ENCODE measurements around the gene SNRPN.
"Not testable (repeated sequence)": the region's sequence is repeated elsewhere in the genome, so short reads cannot be mapped to it uniquely, and the experiment has no call there.

SNRPN gene

DNA sequence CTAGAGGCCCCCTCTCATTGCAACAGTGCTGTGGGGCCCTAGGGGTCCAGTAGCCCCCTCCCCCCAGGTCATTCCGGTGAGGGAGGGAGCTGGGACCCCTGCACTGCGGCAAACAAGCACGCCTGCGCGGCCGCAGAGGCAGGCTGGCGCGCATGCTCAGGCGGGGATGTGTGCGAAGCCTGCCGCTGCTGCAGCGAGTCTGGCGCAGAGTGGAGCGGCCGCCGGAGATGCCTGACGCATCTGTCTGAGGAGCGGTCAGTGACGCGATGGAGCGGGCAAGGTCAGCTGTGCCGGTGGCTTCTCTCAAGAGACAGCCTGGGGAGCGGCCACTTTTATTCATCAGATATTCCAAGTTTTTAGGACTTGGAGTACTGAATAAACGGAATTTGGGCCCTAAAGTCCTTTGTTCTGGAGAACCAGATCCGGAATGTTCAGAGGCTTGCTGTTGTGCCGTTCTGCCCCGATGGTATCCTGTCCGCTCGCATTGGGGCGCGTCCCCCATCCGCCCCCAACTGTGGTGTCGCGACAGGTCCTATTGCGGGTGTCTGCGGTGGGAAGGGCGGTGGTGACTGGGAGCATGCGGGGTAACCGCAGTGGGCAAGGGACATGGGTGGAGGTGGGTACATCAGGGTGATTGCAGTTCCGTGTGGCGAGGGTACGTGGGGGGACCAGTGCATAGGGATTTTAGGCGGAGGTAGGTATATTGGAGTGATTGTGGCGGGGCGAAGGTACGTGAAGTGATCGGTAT, at the start of gene SNRPN, which contains the start of gene SNURF:
Gene SNRPN (plus strand): TSS at position 205 of the 748 bp plus-strand sequence. CDS start 19,467 bp downstream, outside the sequence.
Gene SNURF (plus strand): TSS at position 205 of the 748 bp plus-strand sequence. CDS start 62 bp downstream, at position 267.
- H3K4me3 ChIP-seq (ENCODE audit: low read depth, low read length): peak within 1 kb of the TSS; percentile 85
- no peak for DNase-seq (ENCODE audit: low read depth)

- no peak overlapping the region for H3K4me3 ChIP-seq (ENCODE audit: low read depth, low read length)
- no peak for DNase-seq (ENCODE audit: low read depth)
These were observed 38.3 kb upstream of the SNRPN start for GRCh38 chr15:24916305-24917009.

DNA sequence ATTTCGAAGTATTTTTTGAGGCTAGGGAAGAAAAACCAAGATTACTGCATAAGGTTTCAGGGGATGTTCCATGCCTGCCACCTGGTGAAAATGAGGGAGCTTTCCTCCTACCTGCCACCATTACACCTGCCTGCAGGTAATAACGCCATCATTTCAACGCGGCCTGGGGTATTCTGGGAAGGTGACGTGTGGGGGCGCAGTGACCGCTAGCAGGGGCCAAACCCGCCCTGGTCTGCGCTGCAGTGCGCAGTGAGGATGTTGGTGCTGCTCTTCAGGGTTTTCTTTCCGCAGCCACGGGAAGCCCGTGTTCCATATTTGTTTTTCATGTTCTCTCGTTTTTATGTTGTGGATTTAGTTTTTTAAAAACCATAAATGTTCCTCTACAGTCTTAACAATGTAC, 37.4 kb upstream of the SNRPN start:
- H3K4me3 ChIP-seq (ENCODE audit: low read depth, low read length): no peak overlapping the region
- DNase-seq (ENCODE audit: low read depth): no peak

DNA sequence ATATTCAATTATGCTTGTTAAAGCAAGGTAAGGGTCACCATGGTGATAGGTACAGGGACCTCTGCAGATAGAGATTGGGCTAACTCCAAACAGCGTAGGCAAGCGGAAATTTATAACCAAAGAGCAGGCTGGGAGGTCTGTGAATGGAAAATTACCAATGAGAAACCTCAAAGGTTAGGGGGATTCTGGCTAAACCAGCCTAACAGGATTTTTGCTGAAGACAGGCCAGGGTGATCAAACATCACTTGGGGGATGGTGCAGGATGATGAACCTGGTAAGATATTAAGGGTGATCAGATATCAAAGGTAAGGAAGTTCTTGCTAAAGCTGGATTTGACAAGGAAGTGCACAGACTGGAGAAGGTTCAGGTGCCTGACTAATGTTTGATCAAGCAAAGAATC, 35.3 kb upstream of the SNRPN start:
- DNase-seq (ENCODE audit: low read depth): no peak
- no peak overlapping the region for H3K4me3 ChIP-seq (ENCODE audit: low read depth, low read length)

- not testable (repeated sequence) for DNase-seq (ENCODE audit: low read depth); H3K4me3 ChIP-seq (ENCODE audit: low read depth, low read length)
These were observed 32.0 kb upstream of the SNRPN start for GRCh38 chr15:24922781-24923180.

DNA sequence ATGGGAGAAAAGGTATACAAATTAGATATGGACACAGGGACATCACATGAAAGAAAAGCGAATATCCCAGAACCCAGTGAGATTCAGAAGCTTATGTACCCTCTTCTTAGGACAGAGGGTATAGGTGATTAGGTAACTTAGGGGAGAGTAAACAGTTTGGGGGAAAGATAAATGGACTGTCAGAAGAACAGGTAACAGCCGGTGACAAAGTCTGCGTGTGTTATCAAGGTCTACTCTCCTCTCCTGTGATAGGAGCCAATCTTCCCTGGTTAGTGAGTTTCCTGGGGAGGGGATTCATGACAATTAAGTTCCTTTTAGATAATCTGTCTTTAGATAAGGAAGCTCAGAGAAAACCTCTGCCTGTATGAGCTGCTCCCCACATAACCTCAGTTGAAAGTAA, 30.6 kb upstream of the SNRPN start:
- H3K4me3 ChIP-seq (ENCODE audit: low read depth, low read length): no peak overlapping the region
- DNase-seq (ENCODE audit: low read depth): no peak

DNA sequence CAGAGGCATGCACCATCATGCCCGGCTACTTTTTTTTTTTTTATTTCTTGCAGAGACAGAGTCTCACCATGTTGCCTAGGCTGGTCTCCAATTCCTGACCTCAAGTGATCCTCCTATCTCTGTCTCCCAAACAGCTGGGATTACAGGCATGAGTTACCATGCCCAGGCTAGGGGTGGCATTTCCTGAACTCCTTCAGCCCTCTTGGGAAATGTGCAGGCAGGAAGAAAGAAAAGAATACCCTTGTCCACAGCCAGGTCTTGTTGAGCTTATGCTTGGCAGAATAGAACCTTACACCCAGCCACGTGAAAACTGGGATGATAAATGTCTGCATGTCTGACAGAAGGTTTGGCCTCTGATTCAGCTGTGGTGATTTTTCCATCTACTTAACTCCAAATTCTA, 30.2 kb upstream of the SNRPN start:
- no peak overlapping the region for H3K4me3 ChIP-seq (ENCODE audit: low read depth, low read length)
- DNase-seq (ENCODE audit: low read depth): no peak

GRCh38 chr15:24931874-24932732, 22.7 kb upstream of the SNRPN start:
- not testable (repeated sequence) for H3K4me3 ChIP-seq (ENCODE audit: low read depth, low read length)

DNA sequence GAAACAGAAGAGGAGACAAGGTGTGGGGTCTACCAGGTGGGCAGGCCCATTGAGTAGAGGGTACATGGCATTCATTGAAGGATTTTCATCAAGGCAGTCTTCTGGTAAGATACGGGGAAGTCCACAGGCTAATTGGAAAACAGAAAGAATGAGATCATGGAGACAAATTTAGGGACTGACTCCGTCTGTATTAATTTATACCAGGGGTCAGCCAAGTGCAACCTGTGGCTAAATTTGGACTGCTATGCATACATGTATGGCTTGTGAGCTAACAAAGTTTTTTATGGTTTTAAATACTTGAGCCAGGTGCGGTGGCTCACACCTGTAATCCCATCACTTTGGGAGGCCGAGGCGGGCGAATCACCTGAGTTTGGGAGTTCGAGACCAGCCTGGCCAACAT, 21.1 kb upstream of the SNRPN start:
- no peak overlapping the region for H3K4me3 ChIP-seq (ENCODE audit: low read depth, low read length)
- DNase-seq (ENCODE audit: low read depth): no peak

More at GRCh38 chr15:24931874-24932732, 22.7 kb upstream of the SNRPN start:
- not testable (repeated sequence) for DNase-seq (ENCODE audit: low read depth)

- H3K4me3 ChIP-seq (ENCODE audit: low read depth, low read length); DNase-seq (ENCODE audit: low read depth): not testable (repeated sequence)
These were observed 16.6 kb upstream of the SNRPN start for GRCh38 chr15:24938224-24938623.

DNA sequence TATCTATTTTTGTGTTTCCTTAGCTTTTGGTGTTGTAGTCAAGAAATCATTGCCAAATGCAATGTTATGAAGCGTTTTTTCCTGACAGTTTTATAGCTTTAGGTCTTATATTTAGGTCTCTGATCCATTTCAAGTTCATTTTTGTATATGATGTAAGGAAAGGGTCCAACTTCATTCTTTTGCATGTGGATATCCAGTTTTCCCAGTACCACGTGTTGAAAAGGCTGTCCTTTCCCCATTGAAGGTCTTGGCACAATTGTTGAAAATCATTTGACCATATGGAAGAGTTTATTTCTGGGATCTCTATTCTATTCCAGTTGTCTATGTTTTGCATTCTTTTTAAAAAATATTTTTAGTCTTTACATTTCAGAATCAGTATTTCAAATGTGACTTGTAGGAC, 14.6 kb upstream of the SNRPN start:
- no peak overlapping the region for H3K4me3 ChIP-seq (ENCODE audit: low read depth, low read length)
- no peak for DNase-seq (ENCODE audit: low read depth)

GRCh38 chr15:24943361-24943760, 11.4 kb upstream of the SNRPN start:
- no peak for DNase-seq (ENCODE audit: low read depth)
- no peak overlapping the region for H3K4me3 ChIP-seq (ENCODE audit: low read depth, low read length)

DNA sequence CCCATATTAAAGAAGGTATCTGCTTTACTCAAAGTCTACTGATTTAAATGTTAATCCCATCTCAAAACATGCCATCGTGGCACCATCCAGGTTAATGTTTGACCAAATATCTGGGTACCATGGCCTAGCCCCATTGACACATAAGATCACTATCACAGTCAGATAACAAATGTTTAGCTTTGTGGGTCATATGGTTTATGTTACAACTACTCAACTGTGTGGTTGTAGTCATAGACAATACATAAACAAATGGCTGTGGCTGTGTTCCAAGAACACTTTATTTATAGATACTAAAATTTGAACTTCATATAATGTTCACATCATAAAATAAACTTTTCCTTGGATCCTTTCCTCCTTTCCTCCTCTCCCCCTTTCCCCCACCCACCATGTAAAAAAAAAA, 9.8 kb upstream of the SNRPN start:
- no peak overlapping the region for H3K4me3 ChIP-seq (ENCODE audit: low read depth, low read length)
- no peak for DNase-seq (ENCODE audit: low read depth)

- DNase-seq (ENCODE audit: low read depth): no peak
These were observed 9.1 kb upstream of the SNRPN start for GRCh38 chr15:24945711-24946110.

GRCh38 chr15:24948495-24948894, 6.3 kb upstream of the SNRPN start:
- H3K4me3 ChIP-seq (ENCODE audit: low read depth, low read length): no peak overlapping the region
- DNase-seq (ENCODE audit: low read depth): no peak

More at GRCh38 chr15:24945711-24946110, 9.1 kb upstream of the SNRPN start:
- H3K4me3 ChIP-seq (ENCODE audit: low read depth, low read length): no peak overlapping the region

DNA sequence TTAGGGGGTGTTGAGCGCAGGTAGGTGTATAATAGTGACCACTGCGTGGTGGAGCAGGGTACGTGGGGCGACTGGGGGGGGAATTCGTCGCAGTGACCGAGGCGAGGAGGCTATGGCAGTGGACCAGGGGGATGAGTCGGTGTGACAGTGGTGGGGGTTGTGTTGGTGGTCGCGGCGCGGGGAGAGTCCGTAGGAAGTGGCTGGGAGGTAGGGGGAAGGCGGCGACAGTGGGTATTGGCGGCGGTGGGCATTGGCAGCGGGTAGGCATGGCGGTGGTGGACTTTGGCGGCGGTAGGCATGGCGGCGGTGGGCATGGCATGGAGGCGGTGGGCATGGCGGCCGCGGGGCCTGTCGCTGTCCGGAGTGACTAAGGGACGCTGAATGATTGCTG, 739 bp downstream of the SNRPN start:
- no peak for DNase-seq (ENCODE audit: low read depth)
- H3K4me3 ChIP-seq (ENCODE audit: low read depth, low read length): peak overlapping the region; percentile 85

- peak overlapping the region; percentile 85 for H3K4me3 ChIP-seq (ENCODE audit: low read depth, low read length)
- peak; percentile 35 for DNase-seq (ENCODE audit: low read depth)
These were observed 1.5 kb downstream of the SNRPN start for GRCh38 chr15:24956111-24956838.

GRCh38 chr15:24957691-24958090, 2.9 kb downstream of the SNRPN start:
- no peak for DNase-seq (ENCODE audit: low read depth)
- no peak overlapping the region for H3K4me3 ChIP-seq (ENCODE audit: low read depth, low read length)

- no peak overlapping the region for H3K4me3 ChIP-seq (ENCODE audit: low read depth, low read length)
- no peak for DNase-seq (ENCODE audit: low read depth)
These were observed 7.2 kb downstream of the SNRPN start for GRCh38 chr15:24961967-24962366.
